Pulmonary artery endothelial cell (primary cell): Measurements from ENCODE around the gene LMX1A. TPM values are rescaled to one million over a fixed set of nuclear protein-coding genes. Genes with fewer than 3 reads are reported as not detected.

Source experiments
- DNase-seq: peaks from one replicate; pipeline ENCODE4 v3.0.0-alpha.2; 2011; ENCODE audit warnings: low read depth, low spot score
- total RNA-seq: library from RNA; depleted of rRNA; stranded (reverse); fragments of >200 nt; gene quantifications from 2 replicates; pipeline ENCODE4 v1.2.3, GENCODE V29; 2014

Gene LMX1A
- total RNA-seq, result not detected in 2 replicates

DNA sequence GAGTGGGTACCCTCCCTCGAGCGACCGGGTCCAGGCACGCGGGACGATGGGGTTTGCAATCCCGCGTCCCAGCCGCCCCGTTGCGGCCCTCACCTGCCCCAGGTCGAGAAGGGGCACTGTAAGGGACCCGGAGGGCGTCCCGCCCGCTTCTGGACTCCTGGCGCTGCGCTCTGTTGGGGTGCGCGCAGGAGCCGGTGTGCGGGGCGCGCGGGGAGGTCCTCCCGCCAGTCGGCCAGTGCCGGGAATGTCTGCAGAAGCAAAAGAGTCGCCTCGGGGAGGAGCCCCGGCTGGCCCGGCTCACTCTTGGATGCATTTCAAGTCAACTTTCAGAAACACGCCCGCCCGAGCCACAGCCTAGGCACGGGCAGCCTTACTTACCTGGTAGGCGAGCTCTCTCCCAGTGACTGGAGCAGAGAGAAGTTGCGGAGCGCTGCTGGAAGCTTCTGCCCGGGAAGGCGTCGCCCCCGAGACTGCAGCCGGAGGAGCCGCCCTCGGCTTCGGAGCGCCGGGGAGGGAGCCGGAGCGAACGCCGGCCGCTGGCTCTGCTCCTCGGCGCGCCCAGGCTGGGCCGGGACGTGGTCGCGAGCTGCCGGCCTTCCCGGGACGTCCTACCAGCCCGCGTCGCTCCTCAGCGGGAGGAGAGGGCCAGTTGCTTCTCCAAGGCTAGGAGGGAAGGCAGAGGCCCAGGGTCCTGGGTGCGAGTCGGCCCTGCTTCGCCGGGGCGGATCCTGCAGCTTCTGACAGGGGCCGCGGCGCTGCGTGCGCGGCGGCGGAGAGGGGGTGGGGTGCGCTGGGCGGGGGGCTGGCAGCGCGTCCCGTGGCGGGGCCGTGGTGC is at the start of gene LMX1A:
TSS of gene LMX1A (minus strand) at position 739 of the 835 bp plus-strand sequence. CDS start 1,156 bp downstream, outside the sequence.
- DNase-seq, result no peak

GRCh38 chr1:165403835-165404482 is 47.4 kb upstream of the LMX1A start:
- no peak for DNase-seq

- DNase-seq, result no peak
Measured at GRCh38 chr1:165402517-165403111, 46.1 kb upstream of the LMX1A start.

- peak; percentile 71 for DNase-seq
Measured at GRCh38 chr1:165397944-165398343, 41.4 kb upstream of the LMX1A start.

DNA sequence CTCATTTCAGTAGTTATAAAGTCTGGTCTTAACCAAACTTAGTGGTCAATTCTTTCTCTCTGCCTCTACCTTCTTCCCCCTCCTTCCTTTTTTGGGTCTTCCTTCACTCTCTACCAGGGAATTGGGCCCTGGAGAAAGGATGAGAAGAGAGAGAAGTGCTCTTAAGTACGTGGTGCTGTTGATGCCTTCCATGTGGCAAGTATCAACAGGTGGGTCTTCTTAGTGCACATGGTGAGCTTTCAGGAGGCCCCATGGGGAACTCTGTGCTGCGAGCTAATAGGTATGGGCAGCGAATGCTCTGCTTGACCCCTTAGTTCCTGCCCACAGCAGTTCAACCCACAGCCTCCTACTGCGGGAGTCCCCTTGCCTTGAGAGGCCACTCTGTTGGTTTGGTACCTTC is 39.4 kb upstream of the LMX1A start:
- DNase-seq, result no peak

DNA sequence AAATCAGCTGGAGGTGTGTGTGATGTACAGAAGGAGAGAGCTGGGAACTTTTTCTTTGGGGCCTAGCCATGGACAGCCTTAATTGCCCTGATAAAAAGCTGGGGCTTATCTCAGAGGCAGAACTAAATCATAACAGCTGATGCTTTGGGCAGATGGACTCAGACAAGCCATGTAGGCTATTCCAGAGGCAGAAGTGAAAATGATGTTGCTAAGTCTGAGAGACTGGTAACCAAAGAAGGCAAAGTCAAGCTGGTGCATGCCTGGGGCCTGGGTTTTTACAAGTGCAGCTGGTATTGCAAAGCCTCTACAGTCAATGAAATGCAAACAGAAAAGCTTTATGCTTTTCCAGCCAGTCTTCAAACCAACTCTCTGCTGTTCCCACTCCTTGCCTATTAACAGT is 39.0 kb upstream of the LMX1A start:
- no peak for DNase-seq

GRCh38 chr1:165392634-165393571 is 36.4 kb upstream of the LMX1A start:
- DNase-seq, result peak; percentile 17

GRCh38 chr1:165389609-165390008 is 33.1 kb upstream of the LMX1A start:
- DNase-seq, result no peak

DNA sequence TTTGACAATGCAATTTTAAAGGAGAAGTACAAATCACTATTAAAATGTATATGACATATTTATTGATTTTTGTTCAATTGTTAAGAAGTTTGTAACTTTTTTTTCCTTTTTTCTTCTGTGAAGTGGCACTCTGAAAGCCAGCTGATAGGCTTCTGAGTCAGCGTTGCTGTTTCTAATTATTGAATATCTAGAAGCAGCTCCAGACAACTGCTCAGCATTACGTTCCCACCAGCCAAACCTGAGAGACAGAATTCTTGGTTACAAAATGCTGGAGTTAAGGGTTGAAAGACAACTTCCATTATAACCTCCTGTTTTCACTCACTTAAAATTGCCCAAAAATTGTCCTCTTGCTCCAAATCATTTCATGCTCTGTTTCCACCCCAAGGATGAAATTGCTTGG is 31.4 kb upstream of the LMX1A start:
- DNase-seq, result no peak

- DNase-seq, result no peak
Measured at GRCh38 chr1:165387505-165387904, 31.0 kb upstream of the LMX1A start.

DNA sequence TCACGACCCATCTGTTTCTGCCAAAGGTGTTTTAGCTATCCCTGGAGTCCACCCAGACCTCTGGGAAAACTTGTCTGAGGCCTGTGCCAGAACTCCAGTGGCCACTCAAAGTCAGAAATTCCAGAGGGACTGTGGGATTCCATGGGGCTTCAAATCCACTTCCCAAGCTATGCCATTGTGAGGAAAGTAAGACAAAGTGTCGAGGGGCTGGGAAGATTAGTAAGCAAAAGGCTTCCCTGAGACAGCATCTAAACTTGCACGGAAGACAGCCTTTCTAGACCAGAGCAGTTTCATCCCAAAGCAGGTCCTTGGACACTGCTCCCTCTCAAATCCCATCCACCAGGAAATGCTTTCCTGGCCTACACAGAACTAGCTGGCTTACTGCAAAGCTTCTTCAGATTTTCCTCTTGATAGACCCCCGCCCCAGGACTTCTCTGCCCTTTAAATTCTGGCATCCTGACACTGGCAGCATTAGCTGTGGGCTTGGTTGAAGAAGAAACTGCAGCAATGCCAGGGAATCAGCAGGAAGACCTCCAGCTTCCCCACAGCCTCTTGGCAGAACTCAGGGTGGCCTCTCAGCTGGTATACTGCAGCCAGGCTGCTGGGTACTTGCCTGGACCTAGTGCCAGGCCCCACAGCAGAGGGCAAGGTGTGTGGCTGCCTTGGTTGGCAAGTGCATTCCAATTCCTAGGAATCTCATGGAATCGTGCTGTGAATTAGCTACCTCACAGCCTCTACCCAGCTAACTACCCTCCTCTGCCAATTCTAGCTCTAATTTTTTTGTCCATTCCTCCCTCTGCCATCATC is 27.3 kb upstream of the LMX1A start:
- no peak for DNase-seq

GRCh38 chr1:165383067-165383466 is 26.6 kb upstream of the LMX1A start:
- DNase-seq, result no peak

DNA sequence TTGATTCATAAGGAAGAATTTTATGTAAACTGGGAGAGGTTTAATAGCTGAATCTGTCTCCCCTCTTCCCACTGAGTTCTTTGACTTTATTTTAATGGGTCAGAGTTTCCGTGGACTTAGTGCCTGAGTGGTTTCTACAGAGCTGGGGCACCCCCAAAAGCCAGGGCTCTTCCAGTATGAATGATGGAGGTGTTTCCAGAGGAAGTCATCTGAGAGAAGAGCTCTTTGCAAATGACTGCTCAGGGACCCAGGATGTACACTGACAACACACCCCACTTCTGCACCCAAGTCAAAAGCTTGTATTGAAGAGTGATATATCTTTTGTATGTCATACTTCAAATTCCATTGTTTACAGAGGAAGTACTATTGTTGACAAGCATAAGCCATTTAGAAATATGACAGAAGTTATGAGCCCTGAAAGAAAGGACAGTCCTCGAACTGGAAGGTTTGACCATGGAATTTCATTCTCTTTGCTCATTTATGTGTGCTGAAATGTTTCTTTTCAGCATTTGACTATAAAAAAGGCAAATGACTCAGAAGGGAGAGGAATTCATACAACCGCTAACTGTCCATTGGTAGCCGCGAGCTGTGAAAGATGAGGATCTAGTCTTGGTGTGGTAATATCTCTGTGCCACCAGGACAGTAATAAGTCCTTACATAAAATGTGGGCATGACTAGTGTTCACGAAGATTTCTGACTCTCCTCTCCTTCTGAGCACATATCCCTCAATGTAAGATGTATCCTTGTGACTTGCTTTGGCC is 25.4 kb upstream of the LMX1A start:
- DNase-seq, result no peak

DNA sequence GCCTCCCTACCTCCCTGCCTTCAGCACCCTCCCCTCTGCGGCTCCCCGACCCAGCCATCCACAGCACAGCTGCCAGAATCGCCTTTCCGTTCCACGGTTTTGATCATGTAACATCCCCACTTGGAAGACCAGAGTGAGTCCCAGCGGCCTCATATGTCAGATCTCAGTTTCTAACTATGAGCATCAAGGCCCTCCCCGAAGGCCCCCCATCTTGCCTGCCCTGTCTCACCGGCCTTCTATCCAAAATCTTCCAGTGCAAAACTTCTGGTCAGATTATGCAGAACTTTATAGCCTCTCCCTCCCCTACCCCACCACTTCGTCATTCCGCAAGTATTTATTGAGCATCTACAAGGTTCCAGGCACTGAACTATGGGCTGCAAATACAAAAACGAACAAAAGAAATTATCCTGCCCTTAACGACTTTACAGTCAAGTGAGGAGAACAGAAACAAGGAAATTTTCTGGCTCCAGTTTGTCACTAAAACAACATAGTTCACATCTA is 20.3 kb upstream of the LMX1A start:
- no peak for DNase-seq

- peak; percentile 55 for DNase-seq
Measured at GRCh38 chr1:165376041-165376810, 19.7 kb upstream of the LMX1A start.

- no peak for DNase-seq
Measured at GRCh38 chr1:165375623-165376022, 19.1 kb upstream of the LMX1A start.

DNA sequence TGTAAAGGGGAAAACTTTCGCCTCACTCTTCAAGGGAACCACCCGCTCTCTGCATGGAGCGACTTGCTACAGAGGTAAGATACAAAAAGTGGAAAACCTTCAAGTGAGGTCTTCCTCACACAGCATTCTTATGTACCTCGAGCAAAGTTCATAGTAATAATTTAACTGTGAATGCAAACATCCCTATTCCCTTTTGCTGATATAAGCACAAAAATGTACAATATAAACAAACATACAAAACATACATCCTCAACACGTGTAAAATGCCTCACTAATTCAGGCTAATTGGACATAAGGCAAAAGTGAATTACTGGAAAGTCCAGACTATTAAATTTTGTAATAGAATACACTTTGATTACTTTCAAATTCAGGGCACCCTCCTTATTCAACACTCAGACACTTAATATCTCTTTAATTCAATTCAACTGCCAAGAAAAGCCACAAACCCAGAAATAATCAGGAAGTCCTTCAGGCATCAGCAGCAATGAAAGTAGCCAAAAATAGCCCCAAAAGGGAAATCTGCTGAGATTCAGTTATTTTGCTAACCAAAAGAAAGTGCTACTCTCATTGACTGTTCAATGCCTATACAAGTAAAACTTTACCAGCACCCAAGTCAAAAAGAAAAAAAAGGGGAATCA is 15.2 kb upstream of the LMX1A start:
- no peak for DNase-seq

DNA sequence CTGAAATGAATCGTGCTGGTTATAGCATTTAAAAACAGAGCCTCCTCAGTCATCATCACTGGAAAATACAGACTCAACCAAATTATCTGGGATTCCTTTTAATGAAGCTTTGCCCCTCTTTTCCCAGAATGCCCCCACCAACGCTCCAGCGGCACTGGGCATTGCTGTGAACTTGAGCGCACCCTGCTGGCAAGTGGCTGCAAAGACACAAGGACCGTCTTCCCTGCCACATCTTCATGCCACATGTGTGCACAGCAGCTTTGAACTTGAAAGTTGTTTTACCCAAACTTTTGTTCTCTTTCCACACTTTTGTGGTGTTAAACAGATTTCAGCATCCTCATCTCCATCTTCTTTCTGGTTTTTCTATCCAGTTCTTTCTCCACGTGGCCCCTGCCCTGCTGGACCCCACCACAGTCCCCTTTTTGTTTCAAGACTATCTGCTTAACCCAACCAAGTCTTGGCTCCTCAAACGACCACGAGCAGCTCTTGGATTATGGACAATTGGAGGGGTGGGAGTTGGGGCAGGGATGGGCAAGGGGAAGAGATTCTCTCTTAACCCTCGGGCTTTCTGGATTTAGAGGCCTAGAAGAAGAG is 12.8 kb upstream of the LMX1A start:
- DNase-seq, result no peak
